SU-DHL-6 (cell line): ENCODE results near the gene NDUFA8.

Experiments
- EZH2phosphoT487 ChIP-seq: fragments of 200-600 bp; sonication (generic), shearing (Covaris generic); conservative IDR thresholded peaks from 2 replicates; pipeline ENCODE4 v1.6.1; 2018; ENCODE audit warnings: mild to moderate bottlenecking, antibody characterized with exemption, low read length, moderate library complexity, mixed read lengths
- TF ChIP-seq, protein P1 (sequence below): fragments of 200-600 bp; sonication (generic); IDR thresholded peaks from one replicate; pipeline ENCODE4 v1.5.1; 2017; ENCODE audit warnings: antibody characterized with exemption, mild to moderate bottlenecking, low read length, moderate library complexity; ENCODE audit not compliant: insufficient read depth, poor library complexity, severe bottlenecking

DNA sequence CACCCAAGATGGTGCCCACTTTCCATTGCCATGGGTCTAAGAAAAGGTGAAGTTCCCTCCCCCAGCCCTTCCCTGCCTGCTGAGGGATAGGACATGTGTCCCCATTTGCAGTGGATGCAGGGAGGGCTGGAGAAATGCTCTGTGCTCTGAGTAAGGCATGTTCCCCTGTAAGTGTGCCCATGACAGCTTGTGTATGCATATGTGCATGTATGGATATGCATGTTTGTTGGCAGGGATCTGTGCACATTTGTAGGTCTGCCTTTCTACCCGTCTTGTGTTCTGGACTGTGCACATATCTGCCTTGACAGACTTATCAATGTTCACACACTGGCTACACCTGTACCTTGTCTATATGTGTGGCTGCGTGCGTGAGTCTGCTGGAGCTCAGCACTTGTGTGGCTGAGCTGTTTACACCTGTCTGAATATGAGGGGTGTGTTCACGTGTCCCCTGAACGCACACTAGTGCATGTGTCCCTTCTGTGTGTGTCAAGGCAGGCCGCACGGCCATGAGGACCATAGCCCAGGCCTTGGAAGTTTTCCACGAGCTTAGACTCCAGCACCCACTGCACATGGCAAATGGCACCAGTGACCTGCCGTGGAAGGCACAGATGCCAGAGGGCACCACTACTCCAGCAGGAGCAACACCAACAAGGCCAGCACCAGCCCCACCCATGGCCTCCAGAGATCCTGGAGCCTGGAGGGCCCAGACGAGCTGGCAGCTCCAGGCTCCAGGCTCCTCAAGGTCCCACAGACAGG, 39.1 kb downstream of the NDUFA8 start:
- TF ChIP-seq, protein P1, sequence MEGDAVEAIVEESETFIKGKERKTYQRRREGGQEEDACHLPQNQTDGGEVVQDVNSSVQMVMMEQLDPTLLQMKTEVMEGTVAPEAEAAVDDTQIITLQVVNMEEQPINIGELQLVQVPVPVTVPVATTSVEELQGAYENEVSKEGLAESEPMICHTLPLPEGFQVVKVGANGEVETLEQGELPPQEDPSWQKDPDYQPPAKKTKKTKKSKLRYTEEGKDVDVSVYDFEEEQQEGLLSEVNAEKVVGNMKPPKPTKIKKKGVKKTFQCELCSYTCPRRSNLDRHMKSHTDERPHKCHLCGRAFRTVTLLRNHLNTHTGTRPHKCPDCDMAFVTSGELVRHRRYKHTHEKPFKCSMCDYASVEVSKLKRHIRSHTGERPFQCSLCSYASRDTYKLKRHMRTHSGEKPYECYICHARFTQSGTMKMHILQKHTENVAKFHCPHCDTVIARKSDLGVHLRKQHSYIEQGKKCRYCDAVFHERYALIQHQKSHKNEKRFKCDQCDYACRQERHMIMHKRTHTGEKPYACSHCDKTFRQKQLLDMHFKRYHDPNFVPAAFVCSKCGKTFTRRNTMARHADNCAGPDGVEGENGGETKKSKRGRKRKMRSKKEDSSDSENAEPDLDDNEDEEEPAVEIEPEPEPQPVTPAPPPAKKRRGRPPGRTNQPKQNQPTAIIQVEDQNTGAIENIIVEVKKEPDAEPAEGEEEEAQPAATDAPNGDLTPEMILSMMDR: no peak
- TF ChIP-seq EZH2phosphoT487: no peak
